ENCODE data around the gene CCDC107. TPM values are rescaled to one million over a fixed set of nuclear protein-coding genes. Genes with fewer than 3 reads are reported as not detected.
A peak's percentile ranks its signal among the peaks of the same experiment; 100 is the strongest.
"Not testable (repeated sequence)": the region's sequence is repeated elsewhere in the genome, so short reads cannot be mapped to it uniquely, and the experiment has no call there.

Gene CCDC107, protein sequence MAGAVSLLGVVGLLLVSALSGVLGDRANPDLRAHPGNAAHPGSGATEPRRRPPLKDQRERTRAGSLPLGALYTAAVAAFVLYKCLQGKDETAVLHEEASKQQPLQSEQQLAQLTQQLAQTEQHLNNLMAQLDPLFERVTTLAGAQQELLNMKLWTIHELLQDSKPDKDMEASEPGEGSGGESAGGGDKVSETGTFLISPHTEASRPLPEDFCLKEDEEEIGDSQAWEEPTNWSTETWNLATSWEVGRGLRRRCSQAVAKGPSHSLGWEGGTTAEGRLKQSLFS
- 10 to 100 TPM; 10.2 to 24.4 TPM for total RNA-seq

DNA sequence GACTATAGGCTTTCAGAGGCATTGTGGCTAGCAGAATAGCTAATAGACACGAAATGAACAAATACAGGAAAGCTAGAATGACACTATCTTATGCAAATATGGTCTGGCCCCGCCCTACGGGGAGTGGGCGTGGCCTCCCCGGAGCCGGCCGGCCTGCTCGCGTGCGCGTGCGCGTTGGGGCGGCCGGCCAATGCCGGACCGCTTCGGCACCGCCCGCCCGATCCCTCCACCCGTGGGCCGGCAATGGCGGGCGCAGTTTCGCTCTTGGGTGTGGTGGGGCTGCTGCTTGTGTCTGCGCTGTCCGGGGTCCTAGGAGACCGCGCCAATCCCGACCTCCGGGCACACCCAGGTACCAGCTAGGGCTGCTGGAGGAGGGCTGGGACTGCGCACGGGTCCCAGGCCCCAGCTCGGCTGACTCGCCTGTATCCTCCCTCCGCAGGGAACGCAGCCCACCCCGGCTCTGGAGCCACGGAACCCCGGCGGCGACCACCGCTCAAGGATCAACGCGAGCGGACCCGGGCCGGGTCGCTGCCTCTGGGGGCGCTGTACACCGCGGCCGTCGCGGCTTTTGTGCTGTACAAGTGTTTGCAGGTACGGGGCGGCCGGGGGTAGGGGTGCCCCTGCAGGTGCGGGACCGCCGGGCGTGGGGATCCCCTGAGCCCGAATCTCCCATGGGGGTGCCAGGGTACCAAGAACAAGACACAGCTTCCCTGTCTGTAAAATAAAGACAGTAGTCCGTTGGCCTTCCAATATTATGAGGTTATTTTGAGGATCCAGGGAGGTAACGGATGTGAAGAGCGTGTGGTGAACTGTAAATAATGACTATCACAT, at the start of gene CCDC107:
CCDC107 (plus strand) TSS at position 156 of the 831 bp plus-strand sequence; CDS start at position 244, 88 bp downstream.
- Mint-ChIP-seq H3K27ac (peak within 1 kb of the TSS; percentile 96 to 100), H3K9me3 (no peaks in the 10 kb centered on the region), H3K36me3 (peaks cover 24 to 25% of the 10 kb centered on the region in 2 donors)
- peak; percentile 85 to 90 for DNase-seq (ENCODE audit: low spot score in 2 of 2)
- peak; percentile 64 to 65 for ATAC-seq

DNA sequence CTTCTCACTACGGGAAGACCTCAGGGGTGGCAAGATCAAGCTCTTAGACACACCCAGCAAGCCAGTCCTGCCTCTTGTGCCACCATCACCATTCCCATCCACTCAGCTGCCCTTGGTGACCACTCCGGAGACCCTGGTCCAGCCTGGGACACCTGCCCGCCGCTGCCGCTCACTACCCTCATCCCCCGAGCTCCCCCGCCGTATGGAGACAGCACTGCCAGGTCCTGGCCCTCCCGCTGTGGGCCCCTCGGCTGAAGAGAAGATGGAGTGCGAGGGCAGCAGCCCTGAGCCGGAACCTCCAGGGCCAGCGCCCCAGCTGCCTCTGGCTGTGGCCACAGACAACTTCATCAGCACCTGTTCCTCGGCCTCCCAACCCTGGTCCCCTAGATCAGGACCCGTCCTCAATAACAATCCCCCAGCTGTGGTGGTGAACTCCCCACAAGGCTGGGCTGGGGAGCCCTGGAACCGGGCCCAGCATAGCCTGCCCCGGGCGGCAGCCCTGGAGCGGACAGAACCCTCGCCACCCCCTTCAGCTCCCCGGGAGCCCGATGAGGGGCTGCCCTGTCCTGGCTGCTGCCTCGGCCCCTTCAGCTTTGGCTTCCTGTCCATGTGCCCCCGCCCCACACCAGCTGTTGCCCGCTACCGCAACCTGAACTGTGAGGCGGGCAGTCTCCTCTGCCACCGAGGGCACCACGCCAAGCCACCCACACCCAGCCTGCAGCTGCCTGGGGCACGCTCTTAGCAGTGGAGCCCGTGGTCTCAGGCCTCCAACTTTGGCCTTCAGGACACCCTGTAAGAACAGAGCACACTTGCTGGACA, 48.9 kb upstream of the CCDC107 start:
- ATAC-seq, result no peak
- no peak for DNase-seq (ENCODE audit: low spot score in 2 of 2)
- Mint-ChIP-seq H3K9me3 (no peaks in the 10 kb centered on the region), H3K36me3 (peaks cover 3% of the 10 kb centered on the region in 2 donors), H3K27ac (no peak overlapping the region)

DNA sequence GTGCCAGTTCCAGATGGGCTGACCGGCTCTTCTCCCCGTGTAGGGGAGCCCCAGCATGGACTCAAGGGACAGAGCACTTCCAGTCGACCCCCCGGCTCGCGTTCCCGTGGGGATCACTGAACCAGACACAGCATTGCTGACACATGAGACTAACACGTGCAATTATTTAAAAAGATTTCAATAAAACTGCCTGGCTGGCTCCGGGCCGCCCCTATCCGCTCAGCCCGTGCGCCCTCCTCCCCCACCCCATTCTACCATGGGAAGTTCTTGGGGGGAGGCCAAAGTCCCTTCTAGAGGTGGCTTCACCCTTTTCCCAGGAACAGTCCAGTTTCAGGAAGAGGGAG, 48.3 kb upstream of the CCDC107 start:
- DNase-seq (ENCODE audit: low spot score in 2 of 2) (no peak), ATAC-seq (no peak)
- H3K27ac Mint-ChIP-seq, result no peak overlapping the region
- no peaks in the 10 kb centered on the region for H3K9me3 Mint-ChIP-seq
- no peaks in the 10 kb centered on the region for H3K36me3 Mint-ChIP-seq

DNA sequence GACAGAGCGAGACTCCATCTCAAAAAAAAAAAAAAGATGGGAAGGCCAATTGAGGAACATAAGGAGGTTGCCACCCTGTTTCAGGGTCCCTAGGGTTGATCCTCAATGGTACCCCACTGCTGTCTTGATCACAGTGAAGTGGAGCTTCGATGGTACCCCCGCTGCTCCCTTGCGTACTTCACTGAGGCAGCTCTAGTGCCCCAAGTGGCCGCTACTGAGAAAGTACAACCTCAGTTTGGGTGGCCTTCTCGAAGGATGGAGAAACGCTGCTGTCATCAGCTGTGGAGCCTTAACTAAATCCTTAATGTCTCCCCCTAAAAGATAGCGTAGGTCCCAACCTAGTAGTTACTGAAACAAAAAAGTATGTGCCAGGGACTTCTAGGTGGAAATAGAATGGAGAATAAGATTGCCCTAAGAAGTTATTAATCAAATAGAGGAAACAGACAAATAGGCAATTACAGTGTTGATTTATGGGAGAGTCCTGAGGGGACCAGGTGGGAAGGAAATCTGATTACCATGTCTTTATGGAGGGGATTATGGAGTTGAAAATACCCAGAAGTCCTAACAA, 46.8 kb upstream of the CCDC107 start:
- no peaks in the 10 kb centered on the region for H3K9me3 Mint-ChIP-seq
- no peak overlapping the region for H3K27ac Mint-ChIP-seq
- DNase-seq (ENCODE audit: low spot score in 2 of 2), result peak in 1 of 2 donors; percentile 51
- ATAC-seq, result peak; percentile 75 to 83
- H3K36me3 Mint-ChIP-seq, result no peaks in the 10 kb centered on the region

DNA sequence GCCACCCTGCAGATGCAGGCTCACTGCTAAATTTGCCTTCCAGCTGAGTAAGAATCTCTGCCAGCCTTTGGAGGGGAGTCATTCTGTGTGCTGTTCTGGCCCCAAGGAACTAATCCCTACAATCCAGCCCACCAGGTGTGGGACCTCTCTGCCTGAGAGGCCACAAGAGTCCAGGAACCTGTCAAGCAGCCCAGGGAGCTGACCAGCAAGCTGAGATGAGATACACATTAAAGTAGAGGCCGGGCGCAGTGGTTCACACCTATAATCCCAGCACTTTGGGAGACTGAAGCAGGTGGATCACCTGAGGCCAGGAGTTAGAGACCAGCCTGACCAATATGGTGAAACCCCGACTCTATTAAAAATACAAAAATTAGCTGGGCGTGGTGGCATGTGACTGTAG, 46.0 kb upstream of the CCDC107 start:
- not testable (repeated sequence) for H3K27ac Mint-ChIP-seq; H3K9me3 Mint-ChIP-seq; ATAC-seq; H3K36me3 Mint-ChIP-seq; DNase-seq (ENCODE audit: low spot score in 2 of 2)

DNA sequence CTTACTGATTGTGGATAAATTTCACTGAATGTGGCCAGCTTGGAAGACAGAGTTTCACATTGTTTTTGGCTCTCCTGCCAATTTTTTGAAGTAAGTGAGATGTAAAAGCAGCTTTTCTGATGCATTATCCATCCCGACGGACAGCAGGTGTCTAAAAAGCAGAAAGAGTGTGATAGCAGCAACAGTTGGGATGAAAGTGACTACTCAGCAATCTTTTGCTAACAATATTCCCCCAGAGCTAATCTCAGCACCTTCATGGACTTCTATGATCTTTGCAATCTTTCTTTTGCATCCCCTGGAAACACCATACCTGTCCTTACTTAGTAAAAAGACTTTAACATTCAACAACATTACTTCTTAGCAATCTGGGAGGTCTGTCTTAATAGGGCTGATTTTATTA, 45.2 kb upstream of the CCDC107 start:
- no peaks in the 10 kb centered on the region for H3K9me3 Mint-ChIP-seq
- ATAC-seq, result no peak
- no peaks in the 10 kb centered on the region for H3K36me3 Mint-ChIP-seq
- no peak for DNase-seq (ENCODE audit: low spot score in 2 of 2)
- no peak overlapping the region for H3K27ac Mint-ChIP-seq

DNA sequence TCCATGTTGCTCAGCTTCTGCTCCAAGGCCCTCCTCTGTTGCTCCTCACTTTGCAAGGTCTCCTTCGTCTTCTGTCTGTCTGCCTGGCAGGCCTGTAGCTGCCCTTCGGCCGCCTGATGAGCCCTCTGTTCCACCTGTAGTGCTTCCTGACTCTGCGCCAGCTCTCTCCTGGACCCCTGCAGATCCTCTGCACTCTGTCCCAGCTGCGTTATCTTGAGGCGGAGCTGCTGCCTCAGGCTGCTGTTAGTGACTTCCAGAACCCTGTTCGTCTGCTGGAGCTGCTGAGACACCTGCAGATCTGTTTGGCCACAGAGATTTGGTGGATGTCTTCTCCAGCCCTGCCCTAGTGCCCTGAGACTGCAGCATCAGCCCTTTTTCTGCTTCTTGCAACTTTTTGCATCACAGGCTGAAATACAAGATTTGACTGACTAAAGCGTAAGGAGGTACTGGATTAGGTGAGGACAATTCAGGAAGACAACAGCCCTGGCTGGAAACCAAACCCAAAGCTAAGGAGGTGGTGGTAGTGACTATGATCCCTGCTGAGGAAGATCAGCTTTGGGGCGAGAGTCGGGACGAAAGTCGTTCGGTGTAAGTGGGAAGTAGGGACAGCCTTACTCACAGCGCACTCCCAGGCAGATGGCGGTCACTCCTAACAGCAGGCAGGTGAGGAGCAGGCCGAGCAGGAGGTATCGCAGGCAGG, 42.0 kb upstream of the CCDC107 start:
- DNase-seq (ENCODE audit: low spot score in 2 of 2), result no peak
- Mint-ChIP-seq H3K36me3 (no peaks in the 10 kb centered on the region), H3K9me3 (no peaks in the 10 kb centered on the region), H3K27ac (peak overlapping the region; percentile 1 to 86)
- no peak for ATAC-seq

DNA sequence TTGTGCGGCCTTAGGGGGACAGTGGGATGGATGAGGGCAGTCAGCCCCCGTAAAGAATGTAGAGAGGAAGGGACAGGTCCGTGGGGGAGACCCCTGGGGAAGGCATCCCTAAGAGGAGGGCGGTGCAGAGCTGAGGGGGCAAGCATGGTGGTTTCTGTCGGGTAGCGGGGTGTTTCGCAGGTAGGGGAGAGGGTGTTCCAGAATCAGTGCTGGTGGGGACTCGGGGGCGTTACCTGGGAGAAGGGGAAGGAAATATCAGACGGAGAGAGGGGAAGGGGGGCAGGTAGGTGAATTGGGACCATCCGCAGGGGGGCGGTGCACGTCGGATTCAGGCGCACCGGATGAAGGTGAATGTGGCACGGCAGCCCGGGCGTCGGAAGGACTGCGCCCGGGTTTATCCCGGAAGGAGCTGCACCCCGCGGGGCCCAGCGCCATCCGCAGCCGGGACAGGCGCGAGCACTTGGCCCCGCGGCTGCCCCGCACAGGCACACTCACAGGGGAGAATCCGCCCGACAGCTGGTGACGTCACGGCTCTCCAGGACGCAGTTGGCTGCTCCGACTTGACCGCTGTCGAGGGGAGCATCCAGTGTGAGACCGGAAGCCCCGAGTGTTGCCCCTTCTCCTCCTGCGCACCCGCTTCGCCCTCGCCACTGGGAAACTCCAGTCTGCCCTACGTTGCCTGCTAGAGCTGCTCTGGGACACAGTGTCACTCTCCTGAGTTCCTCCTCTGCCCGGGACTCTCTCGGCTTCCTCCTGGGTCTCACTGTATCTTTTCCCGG, 41.2 kb upstream of the CCDC107 start:
- Mint-ChIP-seq H3K27ac (peak overlapping the region; percentile 86 to 88), H3K36me3 (no peaks in the 10 kb centered on the region), H3K9me3 (no peaks in the 10 kb centered on the region)
- ATAC-seq (peak; percentile 76), DNase-seq (ENCODE audit: low spot score in 2 of 2) (peak; percentile 64 to 82)

DNA sequence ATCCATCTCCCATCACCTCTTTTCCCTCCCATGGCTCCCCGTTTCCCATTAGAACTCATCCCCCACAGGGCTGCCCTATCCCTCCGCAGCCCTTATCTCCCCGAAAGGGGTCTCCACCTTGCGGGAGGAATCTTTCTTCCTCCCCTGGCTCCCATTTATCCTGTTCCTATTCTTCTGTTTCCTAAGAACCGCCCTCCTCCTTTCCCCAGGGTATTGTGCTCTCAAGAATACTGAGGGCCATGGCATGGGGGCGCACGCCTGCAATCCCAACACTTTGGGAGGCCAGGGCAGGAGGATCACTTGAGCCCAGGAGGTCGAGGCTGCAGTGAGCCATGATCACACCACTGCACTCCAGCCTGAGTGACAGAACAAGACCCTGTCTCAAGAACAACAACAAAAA, 40.5 kb upstream of the CCDC107 start:
- Mint-ChIP-seq H3K36me3 (no peaks in the 10 kb centered on the region), H3K9me3 (no peaks in the 10 kb centered on the region), H3K27ac (peak overlapping the region; percentile 86 to 88)
- DNase-seq (ENCODE audit: low spot score in 2 of 2) (no peak), ATAC-seq (no peak)

DNA sequence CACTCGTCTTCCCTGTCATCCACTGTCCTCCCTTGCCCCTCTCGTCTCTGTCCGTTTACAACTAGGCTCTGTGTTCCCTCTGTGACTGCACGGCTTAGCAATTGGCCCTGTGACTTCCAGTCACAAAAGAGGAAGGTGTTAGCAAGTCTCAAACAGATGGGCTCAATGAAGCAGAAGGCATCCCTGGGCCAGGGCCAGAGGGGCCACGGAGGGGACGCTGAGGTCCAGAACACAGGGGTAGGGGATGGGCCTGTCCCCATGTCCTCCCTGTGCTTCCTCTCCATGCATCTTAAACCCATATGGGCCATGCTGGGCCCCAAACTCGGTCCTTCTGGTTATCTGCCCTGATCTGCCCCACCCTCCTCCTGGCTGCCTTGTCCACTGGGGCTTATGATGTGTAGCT, 39.8 kb upstream of the CCDC107 start, which contains the start of gene CD72:
CD72 (minus strand) TSS at position 89 of the 403 bp plus-strand sequence. CDS start 110 bp downstream, outside the sequence.
- DNase-seq (ENCODE audit: low spot score in 2 of 2) (no peak), ATAC-seq (no peak)
- H3K36me3 Mint-ChIP-seq, result no peaks in the 10 kb centered on the region
- H3K9me3 Mint-ChIP-seq, result no peaks in the 10 kb centered on the region
- H3K27ac Mint-ChIP-seq, result peak within 1 kb of the TSS; percentile 86 to 88

DNA sequence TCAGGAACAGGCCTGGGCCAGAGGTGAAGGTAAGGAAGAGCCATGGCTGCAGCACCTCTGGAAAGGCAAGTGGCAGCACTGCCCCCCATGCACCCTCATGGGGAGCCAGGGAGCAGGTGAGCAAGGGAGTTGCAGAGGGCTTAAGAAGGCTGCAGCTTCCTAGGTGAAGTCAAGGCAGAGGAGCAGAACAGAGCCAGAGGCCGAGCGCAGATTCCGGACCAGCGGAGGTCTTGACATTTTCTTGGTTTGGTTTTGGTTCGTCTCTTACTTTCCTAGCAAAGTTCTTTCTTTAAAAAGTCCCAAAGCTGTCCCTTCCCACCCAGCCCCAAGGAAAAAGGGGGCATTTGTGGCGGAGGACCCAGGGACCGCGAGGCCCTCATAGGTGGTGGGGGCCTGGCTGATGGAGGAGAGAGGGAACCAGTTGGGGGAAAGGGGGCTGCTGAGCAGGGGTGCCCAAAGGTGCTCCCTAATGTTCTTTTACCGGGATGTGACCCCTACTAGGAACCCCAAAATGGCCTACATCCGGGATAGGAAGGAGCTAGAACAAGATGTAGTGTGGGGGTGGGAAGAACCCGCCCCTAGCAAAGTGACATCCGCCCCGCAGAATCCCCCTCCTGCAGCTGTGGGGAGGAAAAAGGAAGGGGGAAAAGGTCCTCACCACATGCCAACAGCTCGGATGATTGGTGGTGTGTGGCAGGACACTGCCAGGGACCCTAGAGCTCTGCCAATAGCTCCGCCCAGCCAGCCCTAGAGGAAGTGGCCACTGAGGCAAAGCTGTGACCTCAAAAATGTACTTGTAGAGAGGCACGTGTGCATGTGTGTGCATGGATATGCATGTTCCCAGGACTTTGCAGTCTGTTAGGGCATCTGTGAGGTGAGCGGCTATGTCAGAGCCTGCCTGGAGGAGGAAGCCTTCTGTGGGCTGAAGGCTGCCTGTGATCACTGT, 39.0 kb upstream of the CCDC107 start:
- ATAC-seq (peak; percentile 65 to 77), DNase-seq (ENCODE audit: low spot score in 2 of 2) (peak in 1 of 2 donors; percentile 72)
- peak overlapping the region; percentile 65 to 86 for H3K27ac Mint-ChIP-seq
- H3K36me3 Mint-ChIP-seq, result no peaks in the 10 kb centered on the region
- no peaks in the 10 kb centered on the region for H3K9me3 Mint-ChIP-seq

DNA sequence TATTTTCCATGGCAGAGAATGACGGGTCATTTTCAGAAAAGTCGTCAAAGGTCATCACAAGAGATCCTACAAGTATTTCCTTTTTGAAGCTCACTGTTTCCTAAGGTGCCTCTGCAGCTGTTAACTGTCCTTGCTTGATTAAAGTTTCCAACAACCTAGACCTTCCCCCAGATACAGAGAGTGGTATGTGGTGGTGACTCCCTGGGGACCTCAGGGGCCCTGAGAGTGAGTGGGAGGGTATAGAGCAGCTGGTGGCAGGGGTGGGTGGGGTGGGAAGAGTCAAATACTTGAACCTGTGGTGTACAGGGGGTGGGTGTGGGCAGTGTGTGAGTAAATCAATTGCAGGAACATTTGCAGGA, 38.3 kb upstream of the CCDC107 start:
- ATAC-seq (peak; percentile 69 to 71), DNase-seq (ENCODE audit: low spot score in 2 of 2) (no peak)
- H3K27ac Mint-ChIP-seq, result peak overlapping the region; percentile 14 to 86
- H3K9me3 Mint-ChIP-seq, result no peaks in the 10 kb centered on the region
- H3K36me3 Mint-ChIP-seq, result no peaks in the 10 kb centered on the region

DNA sequence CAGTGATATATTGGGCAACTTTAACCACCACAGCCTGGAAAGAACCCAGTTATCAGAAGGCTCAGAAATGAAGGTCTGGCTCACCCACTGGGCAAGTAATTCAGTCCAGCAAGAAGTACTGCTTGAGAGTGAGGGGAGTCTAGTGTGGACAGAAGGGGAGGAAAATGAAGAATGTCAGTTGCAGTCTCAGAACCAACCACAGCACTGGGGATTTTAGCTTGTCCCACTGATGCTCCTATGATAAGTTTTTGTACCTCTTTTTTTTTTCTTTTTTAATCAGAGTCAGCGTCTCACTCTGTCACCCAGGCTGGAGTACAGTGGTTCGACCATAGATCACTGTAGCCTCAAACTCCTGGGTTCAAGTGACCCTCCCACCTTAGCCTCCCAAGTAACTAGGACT, 30.5 kb upstream of the CCDC107 start:
- H3K27ac Mint-ChIP-seq, result no peak overlapping the region
- no peak for ATAC-seq
- H3K9me3 Mint-ChIP-seq, result no peaks in the 10 kb centered on the region
- DNase-seq (ENCODE audit: low spot score in 2 of 2), result no peak
- H3K36me3 Mint-ChIP-seq, result no peaks in the 10 kb centered on the region

DNA sequence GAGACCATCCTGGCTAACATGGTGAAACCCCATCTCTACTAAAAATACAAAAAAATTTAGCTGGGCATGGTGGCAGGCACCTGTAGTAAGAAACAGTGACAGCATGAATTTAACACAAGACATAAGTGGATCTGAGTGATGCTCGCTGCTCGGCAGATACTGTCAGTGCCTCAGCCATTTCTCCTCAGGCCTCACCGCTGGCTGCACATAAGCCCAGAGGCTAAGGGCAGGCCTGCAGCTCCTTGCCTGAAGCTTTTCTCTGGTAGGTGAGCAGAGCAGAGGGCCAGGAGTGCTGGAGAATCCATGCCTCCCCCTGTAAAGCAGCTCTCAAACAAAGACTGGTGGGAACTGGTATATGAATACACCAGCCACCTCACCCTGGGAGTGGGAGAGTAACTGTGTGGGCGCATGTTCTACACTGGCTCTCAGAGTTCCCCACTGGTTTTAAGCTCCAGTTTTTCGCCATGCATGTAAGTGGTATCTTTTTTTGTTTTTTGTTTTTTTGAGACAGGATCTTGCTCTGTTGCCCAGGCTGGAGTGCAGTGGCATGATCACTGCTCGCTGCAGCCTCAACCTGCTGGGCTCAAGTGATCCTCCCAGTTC, 29.6 kb upstream of the CCDC107 start:
- ATAC-seq (no peak), DNase-seq (ENCODE audit: low spot score in 2 of 2) (no peak)
- Mint-ChIP-seq H3K36me3 (no peaks in the 10 kb centered on the region), H3K9me3 (no peaks in the 10 kb centered on the region), H3K27ac (no peak overlapping the region)

Data from activated naive CD4-positive, alpha-beta T cell treated with anti-CD3 and anti-CD28 coated beads, Interleukin-2, amount 50 U/mL, for 72 hours (primary cell).